HG02870 (cell line): ENCODE measurements around the gene STX1A.
"Not testable (repeated sequence)": the region's sequence is repeated elsewhere in the genome, so short reads cannot be mapped to it uniquely, and the experiment has no call there.

ENCODE experiments used
- ATAC-seq: cut with Tn5 transposase; IDR thresholded peaks from one replicate; pipeline ENCODE4 v1.9.1; 2021; ENCODE audit warnings: mild to moderate bottlenecking, moderate library complexity; ENCODE audit not compliant: unreplicated experiment

STX1A gene

GRCh38 chr7:73736885-73737284 is 17.4 kb upstream of the STX1A start:
- no peak for ATAC-seq

DNA sequence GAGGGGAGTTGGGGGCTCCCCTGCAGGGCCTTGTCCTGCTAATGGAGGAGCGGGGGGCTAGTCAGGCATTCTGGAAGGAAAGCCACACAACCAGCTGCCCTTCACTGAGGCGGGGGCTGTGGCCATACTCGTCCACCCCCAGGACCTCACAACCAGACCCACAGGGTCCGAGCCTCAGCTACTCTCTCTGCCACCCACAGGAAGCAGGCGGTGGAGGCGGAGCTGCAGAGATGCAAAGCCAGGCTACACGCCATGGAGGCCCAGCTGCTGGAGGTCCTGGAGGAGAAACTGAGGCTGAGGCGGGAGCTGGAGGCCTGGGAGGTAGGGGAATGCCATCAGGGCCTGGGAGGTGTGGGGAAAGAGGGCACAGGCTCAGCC is 16.0 kb upstream of the STX1A start:
- ATAC-seq: no peak

DNA sequence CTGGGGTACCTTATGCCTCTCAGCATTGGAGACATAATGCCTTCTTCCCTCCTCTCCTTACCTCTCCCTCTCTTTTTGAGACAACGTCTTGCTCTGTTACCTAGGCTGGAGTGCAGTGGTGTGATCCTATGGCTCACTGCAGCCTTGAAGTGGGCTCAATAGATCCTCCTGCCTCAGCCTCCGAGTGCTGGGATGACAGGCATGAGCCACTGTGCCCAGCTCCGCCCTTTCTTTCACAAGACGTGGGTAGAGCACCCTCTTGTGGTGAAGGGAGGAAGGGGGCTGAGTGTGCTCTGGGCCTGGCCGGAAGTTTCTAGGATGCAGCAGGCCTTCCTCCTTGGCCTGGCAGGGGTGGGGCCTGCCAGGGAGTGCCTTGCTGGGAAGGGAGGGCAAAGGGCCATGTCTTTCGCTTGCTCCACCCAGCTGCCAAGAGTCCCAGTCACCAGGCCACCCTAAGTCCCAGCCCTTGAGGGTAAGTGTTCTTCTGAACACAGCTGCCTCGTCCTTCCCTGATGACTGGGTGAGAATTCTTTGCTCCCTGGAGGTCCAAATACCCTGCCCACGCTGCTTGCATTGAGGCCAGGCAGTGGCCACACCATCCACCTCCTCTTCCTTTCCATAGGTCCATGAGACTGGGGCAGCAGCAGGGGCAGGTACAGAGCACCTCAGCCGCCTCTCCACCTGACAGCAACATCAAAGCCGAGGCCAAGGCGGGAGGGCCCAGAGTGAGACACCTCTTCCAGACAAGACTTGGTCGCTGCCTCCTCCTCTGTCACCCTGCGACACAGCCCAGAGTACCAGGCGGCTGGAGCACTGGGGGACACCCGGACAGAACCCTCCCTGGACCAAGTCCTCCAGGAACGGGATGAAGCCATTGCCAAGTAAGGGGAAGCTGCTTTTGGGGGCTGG is 15.4 kb upstream of the STX1A start:
- ATAC-seq: peak; percentile 31

DNA sequence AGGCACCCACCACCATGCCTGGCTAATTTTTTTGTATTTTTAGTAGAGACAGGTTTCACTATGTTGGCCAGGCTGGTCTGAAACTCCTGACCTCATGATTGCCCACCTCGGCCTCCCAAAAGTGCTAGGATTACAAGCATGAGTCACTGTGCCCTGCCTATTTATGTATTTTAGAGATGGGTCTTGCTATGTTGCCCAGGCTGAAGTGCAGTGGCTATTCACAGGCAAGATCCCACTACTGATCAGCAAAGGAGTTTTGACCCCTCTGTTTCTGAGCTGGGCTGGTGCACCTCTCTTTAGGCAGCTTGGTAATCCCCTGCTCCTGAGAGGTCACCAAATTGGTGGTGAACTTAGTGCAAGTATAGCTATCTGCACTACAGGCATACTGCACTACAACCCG is 12.9 kb upstream of the STX1A start:
- no peak for ATAC-seq

DNA sequence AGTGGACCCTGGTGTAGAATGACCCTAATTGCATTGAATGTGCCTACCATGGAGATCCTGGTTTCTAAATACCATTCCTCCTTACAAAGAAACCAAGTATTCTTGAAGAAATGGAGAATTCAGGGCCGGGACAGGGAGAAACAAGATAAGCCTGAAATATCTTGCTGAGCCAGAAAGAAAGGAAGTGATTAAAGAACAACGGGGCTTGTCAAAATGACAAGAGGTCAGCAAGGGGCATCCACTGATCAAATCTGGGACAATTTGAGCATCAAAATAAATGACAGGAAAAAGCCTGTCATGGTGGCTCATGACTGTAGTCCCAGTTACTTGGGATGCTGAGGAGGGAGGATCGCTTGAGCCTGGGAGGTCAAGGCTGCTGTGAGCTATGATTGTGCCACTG is 11.0 kb upstream of the STX1A start:
- ATAC-seq: no peak

- no peak for ATAC-seq
These were observed 9.1 kb upstream of the STX1A start for GRCh38 chr7:73728551-73728950.

DNA sequence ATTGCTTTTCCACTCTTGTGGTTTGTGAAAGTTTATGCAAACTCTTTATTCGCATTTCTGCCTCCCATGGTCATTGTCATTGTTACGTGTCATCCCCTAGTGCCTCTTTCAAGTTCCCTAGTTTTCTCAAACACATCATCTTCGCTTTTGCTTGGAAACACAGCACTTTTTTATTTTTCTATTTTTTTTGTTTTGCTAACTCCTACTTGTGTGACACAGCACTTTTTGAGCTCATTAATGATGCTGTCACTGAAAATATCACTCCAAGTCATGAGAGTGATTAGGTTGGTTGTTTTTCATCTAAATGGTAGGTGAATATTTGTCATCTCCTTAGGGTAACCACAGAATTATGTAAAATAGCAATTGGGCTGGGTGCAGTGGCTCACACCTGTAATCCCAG is 8.5 kb upstream of the STX1A start:
- no peak for ATAC-seq

- ATAC-seq: no peak
These were observed 6.6 kb upstream of the STX1A start for GRCh38 chr7:73726083-73726466.

DNA sequence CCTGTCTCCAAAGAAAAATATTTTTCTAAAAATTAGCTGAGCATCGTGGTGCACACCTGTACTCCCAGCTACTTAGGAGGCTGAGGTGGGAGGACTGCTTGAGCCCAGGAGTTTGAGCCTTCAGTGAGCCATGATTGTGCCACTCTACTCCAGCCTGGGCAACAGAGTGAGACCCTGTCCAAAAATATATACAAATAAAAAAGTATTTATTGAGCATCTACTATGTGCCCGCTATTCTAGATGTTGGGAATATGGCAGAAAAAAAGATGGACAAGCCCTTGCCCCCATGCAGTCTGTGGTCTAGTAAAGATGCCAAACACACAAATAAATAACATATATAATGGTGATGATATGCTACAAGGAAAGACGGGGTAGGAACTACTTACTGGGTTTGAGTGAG is 4.3 kb upstream of the STX1A start:
- no peak for ATAC-seq

DNA sequence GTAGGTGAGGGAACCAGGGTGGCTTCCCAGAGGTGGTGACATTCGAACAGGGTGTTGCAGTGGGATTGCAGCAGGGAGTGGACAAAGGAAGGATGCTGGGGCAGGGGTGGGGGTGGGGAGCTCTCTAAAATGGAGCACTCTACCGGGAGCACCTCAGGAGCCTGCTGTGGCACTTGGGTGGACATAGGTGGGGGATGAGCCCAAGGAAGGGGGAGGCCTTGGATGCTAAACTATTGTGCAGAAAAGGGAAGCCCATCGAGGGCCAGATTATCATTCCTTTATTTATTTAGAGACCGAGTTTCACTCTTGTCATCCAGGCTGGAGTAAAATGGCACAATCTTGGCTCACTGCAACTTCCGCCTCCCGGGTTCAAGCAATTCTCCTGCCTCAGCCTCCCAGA is 3.3 kb upstream of the STX1A start:
- no peak for ATAC-seq

- ATAC-seq: not testable (repeated sequence)
These were observed 2.7 kb upstream of the STX1A start for GRCh38 chr7:73722182-73722581.

GRCh38 chr7:73721377-73721817 is 1.9 kb upstream of the STX1A start:
- ATAC-seq: no peak

DNA sequence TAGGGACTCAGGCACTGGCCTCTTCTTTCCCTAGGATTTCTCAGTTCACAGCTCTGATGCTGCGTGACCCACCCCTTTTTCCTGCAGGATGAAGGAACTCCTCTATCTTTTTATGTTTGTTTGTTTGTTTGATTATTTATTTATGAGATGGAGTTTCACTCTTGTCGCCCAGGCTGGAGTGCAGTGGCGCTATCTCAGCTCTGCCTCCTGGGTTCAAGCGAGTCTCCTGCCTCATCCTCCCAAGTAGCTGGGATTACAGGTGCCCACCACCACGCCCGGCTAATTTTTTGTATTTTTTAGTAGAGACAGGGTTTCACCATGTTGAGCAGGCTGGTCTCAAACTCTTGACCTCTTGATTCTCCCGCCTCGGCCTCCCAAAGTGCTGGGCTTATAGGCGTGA is 974 bp upstream of the STX1A start:
- not testable (repeated sequence) for ATAC-seq

- ATAC-seq: no peak
These were observed 319 bp upstream of the STX1A start for GRCh38 chr7:73719806-73720169.

- no peak for ATAC-seq
These were observed 1.0 kb downstream of the STX1A start for GRCh38 chr7:73718438-73718881.

DNA sequence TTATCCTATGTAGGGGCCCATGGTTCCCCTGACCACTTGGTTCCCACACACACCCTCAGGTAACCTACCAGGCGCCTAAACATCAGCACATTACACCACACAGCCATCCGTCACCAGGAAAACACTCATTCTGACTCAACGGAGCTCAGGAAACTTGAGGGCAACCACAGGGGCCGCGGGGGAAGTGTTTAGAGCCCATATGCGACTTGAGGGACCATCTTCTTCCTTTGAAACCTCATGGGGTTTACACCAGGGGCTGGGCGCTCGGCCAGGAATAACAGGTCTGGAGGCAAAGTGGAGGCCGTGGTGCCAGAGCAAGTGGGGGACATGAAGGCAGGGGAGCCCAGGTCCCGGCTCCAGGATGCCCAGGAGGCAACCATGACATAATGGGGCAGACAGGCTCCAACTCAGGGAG is 1.5 kb downstream of the STX1A start:
- no peak for ATAC-seq

DNA sequence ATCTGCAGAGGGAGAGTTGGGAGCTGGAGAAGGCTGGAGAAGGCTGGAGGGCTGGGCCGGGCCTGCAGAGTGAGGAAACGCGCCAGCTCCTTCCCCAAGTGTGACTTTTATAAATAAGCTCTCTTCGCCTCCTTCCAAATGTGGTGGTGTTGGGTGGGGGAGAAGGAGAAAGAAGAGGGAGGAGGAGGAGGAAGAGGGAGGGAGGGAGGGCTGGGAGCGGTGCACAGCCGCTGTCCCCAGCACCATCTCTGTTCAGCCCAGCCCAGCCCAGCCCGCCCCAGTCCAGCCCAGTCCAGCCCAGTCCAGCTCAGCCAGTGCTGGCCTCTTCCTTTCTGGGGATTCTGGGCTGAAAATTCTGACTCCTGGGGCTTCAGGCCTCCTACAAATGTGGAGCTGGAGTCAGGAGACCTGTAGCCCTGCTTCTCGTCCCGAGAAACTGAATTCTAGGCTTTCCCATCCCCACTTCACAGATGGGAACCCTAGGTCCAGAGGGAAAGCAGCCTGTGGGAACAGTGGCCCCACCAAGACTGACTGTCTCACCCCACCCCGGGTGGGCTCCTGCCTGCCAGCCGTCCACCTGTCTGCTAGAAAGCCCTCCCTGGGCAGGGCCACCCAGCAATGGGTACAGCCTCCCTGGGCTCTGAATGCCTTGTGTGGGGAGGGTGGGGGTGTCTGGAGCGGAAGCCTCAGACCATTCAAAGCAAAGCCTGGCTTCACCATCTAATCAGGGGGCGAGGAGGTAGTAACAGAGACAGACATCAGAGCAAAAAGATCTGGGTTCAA is 2.3 kb downstream of the STX1A start:
- no peak for ATAC-seq

DNA sequence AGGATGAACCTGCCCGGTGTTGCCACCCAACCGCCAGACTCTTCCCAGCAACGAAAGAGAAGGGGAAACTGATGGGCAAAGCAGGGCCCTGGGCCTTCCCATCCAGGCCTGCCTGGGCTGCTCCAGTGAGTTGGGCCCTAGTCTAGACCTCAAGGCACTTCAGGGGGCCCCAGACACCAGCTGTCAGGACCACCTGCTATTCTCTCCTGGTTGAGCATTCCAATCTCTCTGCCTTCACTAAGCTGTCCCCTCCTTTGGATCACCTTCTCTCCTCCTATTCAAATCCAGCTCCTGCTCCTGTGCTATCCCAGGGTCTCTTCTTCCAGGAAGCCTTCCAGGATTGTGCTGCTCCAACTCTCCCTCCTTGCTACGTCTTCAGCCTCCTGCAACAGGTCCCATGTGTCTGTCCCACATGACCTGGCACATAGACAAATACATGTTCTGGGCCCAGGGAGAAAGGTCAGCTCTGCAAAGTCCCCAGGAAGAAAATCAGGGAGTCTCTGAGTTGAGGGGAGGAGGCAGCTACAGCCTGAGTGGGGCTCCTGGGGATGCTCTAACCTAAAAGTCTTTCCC is 3.1 kb downstream of the STX1A start:
- no peak for ATAC-seq

GRCh38 chr7:73715648-73716317 is 3.7 kb downstream of the STX1A start:
- ATAC-seq: no peak

GRCh38 chr7:73713319-73713718 is 6.2 kb downstream of the STX1A start:
- ATAC-seq: not testable (repeated sequence)

GRCh38 chr7:73712773-73713172 is 6.7 kb downstream of the STX1A start:
- no peak for ATAC-seq
